Measurements from ENCODE around the gene MRPL28. TPM values are rescaled to one million over a fixed set of nuclear protein-coding genes. Genes with fewer than 3 reads are reported as not detected.

Gene MRPL28
- total and polyA plus RNA-seq, 4 donors = 28.3 to 63.4 (median 50.1) TPM

DNA sequence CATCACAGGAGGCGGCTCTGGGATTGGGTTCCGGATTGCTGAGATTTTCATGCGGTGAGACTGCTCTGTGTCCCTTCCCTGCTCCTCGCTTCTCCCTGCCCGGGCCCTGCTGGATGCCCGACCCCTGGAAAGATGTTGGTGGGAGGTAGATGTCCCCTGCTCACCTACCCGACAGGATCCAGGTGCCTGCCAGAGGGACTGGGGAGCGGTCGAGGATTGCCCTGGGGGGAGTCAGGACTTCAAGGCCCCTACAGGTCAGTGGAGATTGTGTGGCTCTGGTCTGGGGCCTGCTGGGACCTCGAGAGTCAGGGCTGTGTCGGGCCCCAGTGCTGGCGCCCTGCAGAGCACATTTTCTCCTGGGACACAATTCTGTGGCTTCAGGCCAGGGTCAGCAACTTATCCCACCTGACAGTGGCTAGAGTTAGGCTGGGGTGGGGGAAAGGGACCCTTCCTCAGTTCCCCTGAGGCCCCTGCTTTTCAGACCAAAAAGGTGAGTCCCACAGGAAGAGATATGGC is 34.7 kb upstream of the MRPL28 start:
- Histone ChIP-seq H3K9ac (ENCODE audit: low read depth in 1 of 2, low read length in 2 of 2) (peak overlapping the region in 1 of 2 donors; percentile 49), H3K27ac (ENCODE audit: low read depth in 1 of 2, low read length in 2 of 2) (peak overlapping the region; percentile 80 to 82), H3K27me3 (ENCODE audit: control insufficient read depth in 4 of 4, insufficient read depth in 4 of 4, low read length in 3 of 4) (no peaks in the 10 kb centered on the region), H3K36me3 (ENCODE audit: control insufficient read depth in 4 of 4, insufficient read depth in 3 of 4, low read depth in 1 of 4, low read length in 3 of 4) (peaks cover 2 to 12% (median 5%) of the 10 kb centered on the region in 4 donors), H3K9me3 (ENCODE audit: control insufficient read depth in 4 of 4, low read length in 3 of 4) (no peaks in the 10 kb centered on the region), H3K4me1 (ENCODE audit: control insufficient read depth in 4 of 4, insufficient read depth in 4 of 4, low read length in 3 of 4) (peaks cover 4 to 38% (median 23%) of the 10 kb centered on the region in 4 donors), H3K4me3 (ENCODE audit: low read depth in 1 of 3, low read length in 3 of 3) (no peak overlapping the region)
- WGBS = 76% methylated on average over 12 of the region's 12 CpGs
- no peak for TF ChIP-seq HNF4A (conservative IDR thresholded peaks at IDR 0.05)
- no peak for TF ChIP-seq RXRA (IDR thresholded peaks at IDR 0.05)
- TF ChIP-seq, protein P1, sequence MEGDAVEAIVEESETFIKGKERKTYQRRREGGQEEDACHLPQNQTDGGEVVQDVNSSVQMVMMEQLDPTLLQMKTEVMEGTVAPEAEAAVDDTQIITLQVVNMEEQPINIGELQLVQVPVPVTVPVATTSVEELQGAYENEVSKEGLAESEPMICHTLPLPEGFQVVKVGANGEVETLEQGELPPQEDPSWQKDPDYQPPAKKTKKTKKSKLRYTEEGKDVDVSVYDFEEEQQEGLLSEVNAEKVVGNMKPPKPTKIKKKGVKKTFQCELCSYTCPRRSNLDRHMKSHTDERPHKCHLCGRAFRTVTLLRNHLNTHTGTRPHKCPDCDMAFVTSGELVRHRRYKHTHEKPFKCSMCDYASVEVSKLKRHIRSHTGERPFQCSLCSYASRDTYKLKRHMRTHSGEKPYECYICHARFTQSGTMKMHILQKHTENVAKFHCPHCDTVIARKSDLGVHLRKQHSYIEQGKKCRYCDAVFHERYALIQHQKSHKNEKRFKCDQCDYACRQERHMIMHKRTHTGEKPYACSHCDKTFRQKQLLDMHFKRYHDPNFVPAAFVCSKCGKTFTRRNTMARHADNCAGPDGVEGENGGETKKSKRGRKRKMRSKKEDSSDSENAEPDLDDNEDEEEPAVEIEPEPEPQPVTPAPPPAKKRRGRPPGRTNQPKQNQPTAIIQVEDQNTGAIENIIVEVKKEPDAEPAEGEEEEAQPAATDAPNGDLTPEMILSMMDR (IDR thresholded peaks at IDR 0.05; ENCODE audit: low read depth, low read length, missing input control) = no peak
- TF ChIP-seq EGR1 (IDR thresholded peaks at IDR 0.05; ENCODE audit: low read depth in 2 of 2) = no peak
- TF ChIP-seq FOXA2 (IDR thresholded peaks at IDR 0.05) = no peak
- no peak for TF ChIP-seq FOXA1 (IDR thresholded peaks at IDR 0.05)
- no peak for TF ChIP-seq SP1 (IDR thresholded peaks at IDR 0.05)
- TF ChIP-seq, protein P2, sequence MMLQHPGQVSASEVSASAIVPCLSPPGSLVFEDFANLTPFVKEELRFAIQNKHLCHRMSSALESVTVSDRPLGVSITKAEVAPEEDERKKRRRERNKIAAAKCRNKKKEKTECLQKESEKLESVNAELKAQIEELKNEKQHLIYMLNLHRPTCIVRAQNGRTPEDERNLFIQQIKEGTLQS (IDR thresholded peaks at IDR 0.05) = no peak
- no peak for TF ChIP-seq MAX (IDR thresholded peaks at IDR 0.05)
- TF ChIP-seq REST (IDR thresholded peaks at IDR 0.05) = no peak
- TF ChIP-seq, protein P3, sequence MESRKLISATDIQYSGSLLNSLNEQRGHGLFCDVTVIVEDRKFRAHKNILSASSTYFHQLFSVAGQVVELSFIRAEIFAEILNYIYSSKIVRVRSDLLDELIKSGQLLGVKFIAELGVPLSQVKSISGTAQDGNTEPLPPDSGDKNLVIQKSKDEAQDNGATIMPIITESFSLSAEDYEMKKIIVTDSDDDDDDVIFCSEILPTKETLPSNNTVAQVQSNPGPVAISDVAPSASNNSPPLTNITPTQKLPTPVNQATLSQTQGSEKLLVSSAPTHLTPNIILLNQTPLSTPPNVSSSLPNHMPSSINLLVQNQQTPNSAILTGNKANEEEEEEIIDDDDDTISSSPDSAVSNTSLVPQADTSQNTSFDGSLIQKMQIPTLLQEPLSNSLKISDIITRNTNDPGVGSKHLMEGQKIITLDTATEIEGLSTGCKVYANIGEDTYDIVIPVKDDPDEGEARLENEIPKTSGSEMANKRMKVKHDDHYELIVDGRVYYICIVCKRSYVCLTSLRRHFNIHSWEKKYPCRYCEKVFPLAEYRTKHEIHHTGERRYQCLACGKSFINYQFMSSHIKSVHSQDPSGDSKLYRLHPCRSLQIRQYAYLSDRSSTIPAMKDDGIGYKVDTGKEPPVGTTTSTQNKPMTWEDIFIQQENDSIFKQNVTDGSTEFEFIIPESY (IDR thresholded peaks at IDR 0.05) = no peak
- DNase-seq (ENCODE audit: low spot score) = no peak

DNA sequence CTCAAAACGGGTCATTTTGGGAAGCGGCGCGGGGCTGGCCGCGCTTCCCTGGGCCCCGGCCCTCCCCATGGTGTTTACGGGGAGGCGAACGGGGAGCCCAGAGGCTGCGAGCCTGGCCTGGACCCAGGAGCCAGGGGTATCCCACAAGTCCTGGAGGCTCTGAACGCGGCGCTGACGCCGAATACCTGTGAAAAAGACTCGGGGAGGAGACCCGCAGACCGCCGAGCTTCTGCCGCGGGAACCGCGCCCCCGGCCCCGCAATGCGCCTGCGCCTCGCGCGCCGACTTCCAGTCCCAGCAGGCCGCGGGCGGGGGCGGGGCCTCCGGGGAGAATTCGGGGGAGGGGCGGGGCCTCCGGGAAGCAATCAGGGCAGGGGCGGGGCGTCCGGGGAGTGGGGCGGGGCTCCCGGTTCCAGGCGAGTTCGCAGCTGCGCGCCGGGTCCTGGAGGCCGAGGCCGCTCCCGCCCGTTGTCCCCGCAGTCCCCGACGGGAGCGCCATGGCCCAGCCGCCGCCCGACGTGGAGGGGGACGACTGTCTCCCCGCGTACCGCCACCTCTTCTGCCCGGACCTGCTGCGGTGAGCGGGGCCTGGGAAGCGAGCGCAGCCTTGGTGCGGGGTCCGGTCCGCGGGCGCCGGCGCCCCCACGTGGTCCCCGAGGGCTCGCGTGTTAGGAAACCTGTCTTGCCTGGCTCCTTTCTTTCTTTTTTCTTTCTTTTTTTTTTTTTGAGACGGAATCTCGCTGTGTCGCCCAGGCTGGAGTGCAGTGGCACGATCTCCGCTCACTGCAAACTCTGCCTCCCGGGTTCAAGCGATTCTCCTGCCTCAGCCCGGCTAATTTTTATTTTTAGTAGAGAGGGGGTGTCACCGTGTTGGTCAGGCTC is 31.4 kb upstream of the MRPL28 start, which contains the start of gene DECR2:
Gene DECR2, plus strand, starts transcription at position 418 of the 881 bp plus-strand sequence. Its CDS starts 79 bp downstream, at position 497.
- WGBS = under 1% methylated on average over 91 of the region's 91 CpGs
- Histone ChIP-seq H3K4me1 (ENCODE audit: control insufficient read depth in 4 of 4, insufficient read depth in 4 of 4, low read length in 3 of 4) (peaks cover 11 to 51% (median 27%) of the 10 kb centered on the region in 4 donors), H3K36me3 (ENCODE audit: control insufficient read depth in 4 of 4, insufficient read depth in 3 of 4, low read depth in 1 of 4, low read length in 3 of 4) (no peaks in the 10 kb centered on the region), H3K27me3 (ENCODE audit: control insufficient read depth in 4 of 4, insufficient read depth in 4 of 4, low read length in 3 of 4) (no peaks in the 10 kb centered on the region), H3K4me3 (ENCODE audit: low read depth in 1 of 3, low read length in 3 of 3) (peak within 1 kb of the TSS; percentile 84 to 92 (median 89)), H3K9ac (ENCODE audit: low read depth in 1 of 2, low read length in 2 of 2) (peak within 1 kb of the TSS; percentile 66 to 68), H3K27ac (ENCODE audit: low read depth in 1 of 2, low read length in 2 of 2) (peak within 1 kb of the TSS; percentile 76 to 93), H3K9me3 (ENCODE audit: control insufficient read depth in 4 of 4, low read length in 3 of 4) (no peaks in the 10 kb centered on the region)
- no peak for TF ChIP-seq REST (IDR thresholded peaks at IDR 0.05)
- TF ChIP-seq RXRA (IDR thresholded peaks at IDR 0.05) = no peak
- no peak for TF ChIP-seq MAX (IDR thresholded peaks at IDR 0.05)
- no peak for TF ChIP-seq HNF4A (conservative IDR thresholded peaks at IDR 0.05)
- TF ChIP-seq TAF1 (conservative IDR thresholded peaks at IDR 0.05) = peak; percentile 47
- peak in 1 of 2 donors; percentile 27 for TF ChIP-seq GABPA (IDR thresholded peaks at IDR 0.05 in 1 of 2, conservative IDR thresholded peaks at IDR 0.05 in 1 of 2)
- peak; percentile 100 for DNase-seq (ENCODE audit: low spot score)

Measured in liver (tissue), 9 donors.